HCT116 (cell line): ENCODE measurements around the gene COG2. TPM values are rescaled to one million over a fixed set of nuclear protein-coding genes. Genes with fewer than 3 reads are reported as not detected.

Experiments
- ATAC-seq: fragments of 200-7000 bp; cut with Tn5 transposase; 2 replicates; pipeline ENCODE4 v1.9.1; 2020; ENCODE audit warnings: mild to moderate bottlenecking, moderate library complexity
- BruUV-seq: library from RNA; stranded (reverse); fragments of 400-500 nt; replicated peaks from 2 replicates; lab custom pipeline; 2021; lab: Mats Ljungman, UMichigan
- CTCF ChIA-PET: fragments of 300-600 bp; sonication (Branson Sonifier 250); formaldehyde crosslinking; loops from one replicate; lab custom pipeline; 2021; ENCODE audit warnings: antibody characterized with exemption; lab: Charles Lee
- POLR2A ChIA-PET: fragments of 300-600, 350-600 bp; sonication (Branson Sonifier 250); formaldehyde crosslinking; loops from one replicate; lab custom pipeline; 2021; ENCODE audit warnings: antibody characterized with exemption; lab: Charles Lee
- RAD21 ChIA-PET, 2 experiments: fragments of 300-600 bp; sonication (Branson Sonifier 250); formaldehyde crosslinking; loops; one replicate each; lab custom pipeline; 2023; ENCODE audit warnings: low total read pairs in 2 of 2; ENCODE audit not compliant: uncharacterized antibody in 2 of 2, unreplicated experiment in 2 of 2, low non-redundant PET in 1 of 2; lab: Charles Lee
- DNase-seq: peaks from one replicate; pipeline ENCODE4 v3.0.0-alpha.2; 2010; ENCODE audit warnings: low read depth, low spot score
- H2AFZ ChIP-seq: fragments of 200-600 bp; shearing (Covaris generic), sonication (generic); 2 replicates; pipeline ENCODE4 v1.6.1; 2017; ENCODE audit warnings: low read depth, mixed run types, mixed read lengths, antibody characterized with exemption, low read length; ENCODE audit not compliant: poor library complexity, severe bottlenecking
- H3K27ac ChIP-seq: 2 replicates; pipeline ENCODE4 v1.5.1; 2012; ENCODE audit warnings: low read depth, low read length
- H3K27me3 ChIP-seq: fragments of 200-600 bp; sonication (generic); 2 replicates; pipeline ENCODE4 v1.6.1; 2016; ENCODE audit warnings: mixed run types, low read length, mixed read lengths; ENCODE audit not compliant: insufficient read depth
- H3K36me3 ChIP-seq, 2 experiments: fragments of 200-500 bp in 1 of 2; fragments of 200-600 bp in 1 of 2; sonication (Bioruptor generic) in 1 of 2; sonication (generic) in 1 of 2; 2 replicates each; pipeline versions ENCODE4 v1.5.1 to v1.6.1; 2014 to 2016; ENCODE audit warnings: low read length in 2 of 2, inconsistent platforms in 1 of 2, mixed read lengths in 1 of 2, mixed run types in 1 of 2; ENCODE audit not compliant: insufficient read depth in 2 of 2, control insufficient read depth in 1 of 2
- H3K4me1 ChIP-seq, 2 experiments: fragments of 200-600 bp in 1 of 2; sonication (generic) in 1 of 2; 2 replicates each; pipeline versions ENCODE4 v1.5.1 to v1.6.1; 2012 to 2017; ENCODE audit warnings: low read length in 2 of 2, inconsistent platforms in 1 of 2, mild to moderate bottlenecking in 1 of 2, mixed read lengths in 1 of 2, mixed run types in 1 of 2, moderate library complexity in 1 of 2; ENCODE audit not compliant: insufficient read depth in 2 of 2, control insufficient read depth in 1 of 2
- H3K4me2 ChIP-seq: fragments of 200-600 bp; sonication (generic); 2 replicates; pipeline ENCODE4 v1.6.1; 2017; ENCODE audit warnings: mixed run types, low read length, mixed read lengths
- H3K4me3 ChIP-seq, 2 experiments: fragments of 200-600 bp in 1 of 2; sonication (generic) in 1 of 2; replicated peaks in 1 of 2; 2 replicates each; pipeline ENCODE4 v1.5.1; 2011 to 2016; ENCODE audit warnings: low read length in 2 of 2, control low read depth in 1 of 2, low read depth in 1 of 2, mild to moderate bottlenecking in 1 of 2, mixed read lengths in 1 of 2, mixed run types in 1 of 2
- H3K79me2 ChIP-seq: fragments of 200-600 bp; sonication (generic); 2 replicates; pipeline ENCODE4 v1.6.1; 2017; ENCODE audit warnings: mild to moderate bottlenecking, mixed run types, low read length, moderate library complexity, mixed read lengths; ENCODE audit not compliant: insufficient read depth
- H3K9ac ChIP-seq: fragments of 200-600 bp; sonication (generic); 2 replicates; pipeline ENCODE4 v1.6.1; 2016; ENCODE audit warnings: low read length, mixed read lengths
- H3K9me2 ChIP-seq: fragments of 200-600 bp; sonication (generic), shearing (Covaris generic); 2 replicates; pipeline ENCODE4 v1.6.1; 2017; ENCODE audit warnings: mixed run types, mild to moderate bottlenecking, moderate library complexity; ENCODE audit not compliant: insufficient read depth
- H3K9me3 ChIP-seq, 2 experiments: fragments of 200-500 bp in 1 of 2; fragments of 200-600 bp in 1 of 2; sonication (Bioruptor generic) in 1 of 2; sonication (generic) in 1 of 2; 2 replicates each; pipeline ENCODE4 v1.6.1; 2014 to 2017; ENCODE audit warnings: low read length in 2 of 2, mixed read lengths in 2 of 2, inconsistent platforms in 1 of 2, low read depth in 1 of 2, mild to moderate bottlenecking in 1 of 2, mixed run types in 1 of 2, moderate library complexity in 1 of 2; ENCODE audit not compliant: control insufficient read depth in 1 of 2, insufficient read depth in 1 of 2
- H4K20me1 ChIP-seq: fragments of 200-600 bp; sonication (generic), shearing (Covaris generic); 2 replicates; pipeline ENCODE4 v1.6.1; 2017; ENCODE audit warnings: mixed run types, mild to moderate bottlenecking, moderate library complexity; ENCODE audit not compliant: insufficient read depth
- ATF3 ChIP-seq: IDR thresholded peaks from 2 replicates; pipeline ENCODE4 v1.6.1; 2012
- CBX3 ChIP-seq: IDR thresholded peaks from 2 replicates; pipeline ENCODE4 v1.6.1; 2012; ENCODE audit warnings: low read depth
- EGR1 ChIP-seq: IDR thresholded peaks from 2 replicates; pipeline ENCODE4 v1.6.1; 2012; ENCODE audit warnings: low read depth
- ELF1 ChIP-seq: IDR thresholded peaks from 2 replicates; pipeline ENCODE4 v1.6.1; 2012; ENCODE audit warnings: low read depth, borderline replicate concordance
- EZH2phosphoT487 ChIP-seq: fragments of 200-600 bp; IDR thresholded peaks from 2 replicates; pipeline ENCODE4 v1.6.1; 2018; ENCODE audit warnings: antibody characterized with exemption, borderline replicate concordance
- FOSL1 ChIP-seq: IDR thresholded peaks from 2 replicates; pipeline ENCODE4 v1.6.1; 2012; ENCODE audit warnings: low read depth
- JUND ChIP-seq: IDR thresholded peaks from 2 replicates; pipeline ENCODE4 v1.6.1; 2012
- MAX ChIP-seq: IDR thresholded peaks from 2 replicates; pipeline ENCODE4 v1.6.1; 2012
- POLR2A ChIP-seq: IDR thresholded peaks from 2 replicates; pipeline ENCODE4 v1.7.0; 2011; ENCODE audit warnings: borderline replicate concordance; ENCODE audit not compliant: insufficient read depth, insufficient read length; ENCODE audit errors: extremely low read depth
- POLR2AphosphoS5 ChIP-seq: IDR thresholded peaks from 2 replicates; pipeline ENCODE4 v1.6.1; 2011; ENCODE audit warnings: mild to moderate bottlenecking, low read depth, low read length, moderate library complexity
- RAD21 ChIP-seq: IDR thresholded peaks from 2 replicates; pipeline ENCODE4 v1.6.1; 2012; ENCODE audit warnings: low read depth, mild to moderate bottlenecking
- REST ChIP-seq: IDR thresholded peaks from 2 replicates; pipeline ENCODE4 v1.6.1; 2012; ENCODE audit warnings: low read depth
- SP1 ChIP-seq: IDR thresholded peaks from 2 replicates; pipeline ENCODE4 v1.6.1; 2012; ENCODE audit warnings: low read depth
- SRF ChIP-seq: IDR thresholded peaks from 2 replicates; pipeline ENCODE4 v1.6.1; 2012; ENCODE audit warnings: low read depth
- TCF7L2 ChIP-seq: IDR thresholded peaks from 2 replicates; pipeline ENCODE4 v1.7.0; 2011; ENCODE audit warnings: borderline replicate concordance, inconsistent platforms; ENCODE audit not compliant: insufficient read depth, insufficient read length; ENCODE audit errors: extremely low read depth
- YY1 ChIP-seq: IDR thresholded peaks from 2 replicates; pipeline ENCODE4 v1.6.1; 2011; ENCODE audit warnings: low read length, low read depth, moderate library complexity, mild to moderate bottlenecking; ENCODE audit not compliant: insufficient replicate concordance; ENCODE audit errors: extremely low read depth
- ZFX ChIP-seq: fragments of 450-650 bp; IDR thresholded peaks from 2 replicates; pipeline ENCODE4 v1.6.1; 2017
- ZNF274 ChIP-seq: fragments of 200-500 bp; sonication (Bioruptor generic); IDR thresholded peaks from 2 replicates; pipeline ENCODE4 v1.6.1; 2014; ENCODE audit warnings: mild to moderate bottlenecking, low read depth, low read length, inconsistent platforms
- intact Hi-C: fragments of 100-400 bp; cut with micrococcal nuclease; formaldehyde crosslinking; loops from 2 replicates; pipeline ENCODE4 v1.10.0; 2022
- total RNA-seq: library from RNA; stranded (reverse); gene quantifications from one replicate; pipeline ENCODE4 v1.2.1, GENCODE V29; 2021; ENCODE audit not compliant: unreplicated experiment
- TF ChIP-seq, protein P1 (sequence below): IDR thresholded peaks from 2 replicates; pipeline ENCODE4 v1.6.1; 2011; ENCODE audit warnings: mild to moderate bottlenecking, low read length, moderate library complexity; ENCODE audit not compliant: insufficient replicate concordance; ENCODE audit errors: extremely low read depth

COG2 gene
- total RNA-seq, 1 experiment from 2014 or later = 28.6 TPM

GRCh38 chr1:230706887-230707731 lies 64.8 kb downstream of the COG2 start:
- Histone ChIP-seq H3K9me3 (no peaks in the 10 kb centered on the region), H3K9me2 (no peaks in the 10 kb centered on the region), H3K4me3 (no peak overlapping the region), H3K27me3 (no peaks in the 10 kb centered on the region), H2AFZ (no peak overlapping the region), H3K36me3 (no peaks in the 10 kb centered on the region), H3K27ac (no peak overlapping the region), H3K79me2 (no peaks in the 10 kb centered on the region), H3K9ac (no peak overlapping the region), H3K4me2 (no peak overlapping the region), H4K20me1 (no peaks in the 10 kb centered on the region), H3K4me1 (peaks cover 14 to 16% of the 10 kb centered on the region in 2 experiments)
- ChIA-PET RAD21 (no interaction called here), CTCF (no interaction called here), POLR2A (no interaction called here)
- TF ChIP-seq POLR2A (no peak), SP1 (no peak), EZH2phosphoT487 (no peak), ZNF274 (no peak), JUND (no peak), YY1 (no peak), ELF1 (no peak), REST (no peak), EGR1 (no peak), TCF7L2 (no peak), FOSL1 (no peak), RAD21 (no peak), CBX3 (no peak), SRF (no peak), ZFX (no peak), POLR2AphosphoS5 (no peak), ATF3 (no peak), MAX (no peak)
- TF ChIP-seq, protein P1, sequence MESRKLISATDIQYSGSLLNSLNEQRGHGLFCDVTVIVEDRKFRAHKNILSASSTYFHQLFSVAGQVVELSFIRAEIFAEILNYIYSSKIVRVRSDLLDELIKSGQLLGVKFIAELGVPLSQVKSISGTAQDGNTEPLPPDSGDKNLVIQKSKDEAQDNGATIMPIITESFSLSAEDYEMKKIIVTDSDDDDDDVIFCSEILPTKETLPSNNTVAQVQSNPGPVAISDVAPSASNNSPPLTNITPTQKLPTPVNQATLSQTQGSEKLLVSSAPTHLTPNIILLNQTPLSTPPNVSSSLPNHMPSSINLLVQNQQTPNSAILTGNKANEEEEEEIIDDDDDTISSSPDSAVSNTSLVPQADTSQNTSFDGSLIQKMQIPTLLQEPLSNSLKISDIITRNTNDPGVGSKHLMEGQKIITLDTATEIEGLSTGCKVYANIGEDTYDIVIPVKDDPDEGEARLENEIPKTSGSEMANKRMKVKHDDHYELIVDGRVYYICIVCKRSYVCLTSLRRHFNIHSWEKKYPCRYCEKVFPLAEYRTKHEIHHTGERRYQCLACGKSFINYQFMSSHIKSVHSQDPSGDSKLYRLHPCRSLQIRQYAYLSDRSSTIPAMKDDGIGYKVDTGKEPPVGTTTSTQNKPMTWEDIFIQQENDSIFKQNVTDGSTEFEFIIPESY = no peak
- ATAC-seq = no peak
- DNase-seq = no peak
- BruUV-seq = no TSS peak
- intact Hi-C loops = no loop called here
